ENCODE data around the gene NCKAP5.
A peak's percentile ranks its signal among the peaks of the same experiment; 100 is the strongest.

Gene NCKAP5

GRCh38 chr2:133369901-133370658, 198.2 kb downstream of the NCKAP5 start:
- no peak overlapping the region for H2AK5ac ChIP-seq (ENCODE audit: low read length)
- peaks cover 3% of the 10 kb centered on the region for H3K4me1 ChIP-seq (ENCODE audit: control insufficient read depth, low read depth, low read length)
- no peak overlapping the region for H3K9ac ChIP-seq (ENCODE audit: low read length)
- no peak overlapping the region for H3K4ac ChIP-seq (ENCODE audit: low read depth, low read length)
- no peaks in the 10 kb centered on the region for H3K36me3 ChIP-seq (ENCODE audit: control insufficient read depth, insufficient read depth, low read length)
- no peak overlapping the region for H2BK120ac ChIP-seq (ENCODE audit: low read depth, low read length)
- H3K27ac ChIP-seq (ENCODE audit: low read depth, low read length): no peak overlapping the region
- H4K8ac ChIP-seq (ENCODE audit: low read depth, low read length): no peak overlapping the region
- H3K79me1 ChIP-seq (ENCODE audit: low read length): no peaks in the 10 kb centered on the region
- no peak overlapping the region for H3K23ac ChIP-seq (ENCODE audit: low read length)
- H3K18ac ChIP-seq (ENCODE audit: low read length): no peak overlapping the region
- peak; percentile 23 for DNase-seq
- no peak overlapping the region for H3K56ac ChIP-seq (ENCODE audit: low read length)
- WGBS (ENCODE audit: extremely low coverage, insufficient coverage, low lambda C conversion rate): no CpG with 5 or more reads among the region's 3 CpGs
- no peaks in the 10 kb centered on the region for H3K79me2 ChIP-seq (ENCODE audit: control insufficient read depth, insufficient read depth, low read length)
- H3K4me3 ChIP-seq (ENCODE audit: low read length): no peak overlapping the region
- no peaks in the 10 kb centered on the region for H3K27me3 ChIP-seq (ENCODE audit: insufficient read depth, low read length, poor library complexity)
- no peak overlapping the region for H4K5ac ChIP-seq (ENCODE audit: low read length)
- no peak overlapping the region for H2BK15ac ChIP-seq (replicated peaks; ENCODE audit: low read depth)
- H3K4me2 ChIP-seq (ENCODE audit: low read length): no peak overlapping the region
- H2BK5ac ChIP-seq (ENCODE audit: low read length): no peak overlapping the region

GRCh38 chr2:133365117-133365516, 203.1 kb downstream of the NCKAP5 start:
- H3K18ac ChIP-seq (ENCODE audit: low read length): no peak overlapping the region
- H2BK120ac ChIP-seq (ENCODE audit: low read depth, low read length): no peak overlapping the region
- no peak overlapping the region for H3K4me3 ChIP-seq (ENCODE audit: low read length)
- no peak overlapping the region for H4K5ac ChIP-seq (ENCODE audit: low read length)
- H2BK5ac ChIP-seq (ENCODE audit: low read length): no peak overlapping the region
- no peaks in the 10 kb centered on the region for H3K27me3 ChIP-seq (ENCODE audit: insufficient read depth, low read length, poor library complexity)
- no peak overlapping the region for H3K9ac ChIP-seq (ENCODE audit: low read length)
- H2BK15ac ChIP-seq (replicated peaks; ENCODE audit: low read depth): no peak overlapping the region
- H3K56ac ChIP-seq (ENCODE audit: low read length): no peak overlapping the region
- no CpG with 5 or more reads among the region's 1 CpG for WGBS (ENCODE audit: extremely low coverage, insufficient coverage, low lambda C conversion rate)
- H3K23ac ChIP-seq (ENCODE audit: low read length): no peak overlapping the region
- no peak overlapping the region for H3K4me2 ChIP-seq (ENCODE audit: low read length)
- H3K79me1 ChIP-seq (ENCODE audit: low read length): no peaks in the 10 kb centered on the region
- DNase-seq: no peak
- no peak overlapping the region for H4K8ac ChIP-seq (ENCODE audit: low read depth, low read length)
- H3K79me2 ChIP-seq (ENCODE audit: control insufficient read depth, insufficient read depth, low read length): no peaks in the 10 kb centered on the region
- no peaks in the 10 kb centered on the region for H3K36me3 ChIP-seq (ENCODE audit: control insufficient read depth, insufficient read depth, low read length)
- no peak overlapping the region for H3K27ac ChIP-seq (ENCODE audit: low read depth, low read length)
- peaks cover 4% of the 10 kb centered on the region for H3K4me1 ChIP-seq (ENCODE audit: control insufficient read depth, low read depth, low read length)
- H3K4ac ChIP-seq (ENCODE audit: low read depth, low read length): no peak overlapping the region
- no peak overlapping the region for H2AK5ac ChIP-seq (ENCODE audit: low read length)

GRCh38 chr2:133364636-133365035, 203.6 kb downstream of the NCKAP5 start:
- Histone ChIP-seq H2BK5ac (ENCODE audit: low read length) (no peak overlapping the region), H3K23ac (ENCODE audit: low read length) (no peak overlapping the region), H3K9ac (ENCODE audit: low read length) (no peak overlapping the region), H3K27ac (ENCODE audit: low read depth, low read length) (no peak overlapping the region), H3K4ac (ENCODE audit: low read depth, low read length) (no peak overlapping the region), H3K18ac (ENCODE audit: low read length) (no peak overlapping the region), H4K5ac (ENCODE audit: low read length) (no peak overlapping the region), H2BK120ac (ENCODE audit: low read depth, low read length) (no peak overlapping the region), H3K79me1 (ENCODE audit: low read length) (no peaks in the 10 kb centered on the region), H3K4me3 (ENCODE audit: low read length) (no peak overlapping the region), H2BK15ac (replicated peaks; ENCODE audit: low read depth) (no peak overlapping the region), H3K27me3 (ENCODE audit: insufficient read depth, low read length, poor library complexity) (no peaks in the 10 kb centered on the region), H3K79me2 (ENCODE audit: control insufficient read depth, insufficient read depth, low read length) (no peaks in the 10 kb centered on the region), H3K4me1 (ENCODE audit: control insufficient read depth, low read depth, low read length) (peaks cover 2% of the 10 kb centered on the region), H4K8ac (ENCODE audit: low read depth, low read length) (no peak overlapping the region), H3K36me3 (ENCODE audit: control insufficient read depth, insufficient read depth, low read length) (no peaks in the 10 kb centered on the region), H3K4me2 (ENCODE audit: low read length) (no peak overlapping the region), H2AK5ac (ENCODE audit: low read length) (no peak overlapping the region), H3K56ac (ENCODE audit: low read length) (no peak overlapping the region)
- WGBS (ENCODE audit: extremely low coverage, insufficient coverage, low lambda C conversion rate): no CpG with 5 or more reads among the region's 3 CpGs
- DNase-seq: no peak

- no CpG with 5 or more reads among the region's 1 CpG for WGBS (ENCODE audit: extremely low coverage, insufficient coverage, low lambda C conversion rate)
These were observed 204.4 kb downstream of the NCKAP5 start for GRCh38 chr2:133363884-133364283.

GRCh38 chr2:133362061-133362476, 206.2 kb downstream of the NCKAP5 start:
- H3K27ac ChIP-seq (ENCODE audit: low read depth, low read length): no peak overlapping the region
- no peak overlapping the region for H4K8ac ChIP-seq (ENCODE audit: low read depth, low read length)
- DNase-seq: peak; percentile 46
- H2BK120ac ChIP-seq (ENCODE audit: low read depth, low read length): no peak overlapping the region
- no peaks in the 10 kb centered on the region for H3K79me1 ChIP-seq (ENCODE audit: low read length)
- no peak overlapping the region for H2BK5ac ChIP-seq (ENCODE audit: low read length)
- no peak overlapping the region for H3K4ac ChIP-seq (ENCODE audit: low read depth, low read length)
- H3K18ac ChIP-seq (ENCODE audit: low read length): no peak overlapping the region
- no peak overlapping the region for H3K23ac ChIP-seq (ENCODE audit: low read length)
- no peak overlapping the region for H2BK15ac ChIP-seq (replicated peaks; ENCODE audit: low read depth)
- no peak overlapping the region for H2AK5ac ChIP-seq (ENCODE audit: low read length)
- H3K27me3 ChIP-seq (ENCODE audit: insufficient read depth, low read length, poor library complexity): no peaks in the 10 kb centered on the region
- no peak overlapping the region for H3K56ac ChIP-seq (ENCODE audit: low read length)
- no peak overlapping the region for H3K4me3 ChIP-seq (ENCODE audit: low read length)
- peaks cover 2% of the 10 kb centered on the region for H3K4me1 ChIP-seq (ENCODE audit: control insufficient read depth, low read depth, low read length)
- no peak overlapping the region for H4K5ac ChIP-seq (ENCODE audit: low read length)
- no peak overlapping the region for H3K4me2 ChIP-seq (ENCODE audit: low read length)
- no peaks in the 10 kb centered on the region for H3K79me2 ChIP-seq (ENCODE audit: control insufficient read depth, insufficient read depth, low read length)
- no peaks in the 10 kb centered on the region for H3K36me3 ChIP-seq (ENCODE audit: control insufficient read depth, insufficient read depth, low read length)
- WGBS (ENCODE audit: extremely low coverage, insufficient coverage, low lambda C conversion rate): no CpG with 5 or more reads among the region's 4 CpGs
- H3K9ac ChIP-seq (ENCODE audit: low read length): no peak overlapping the region

More at GRCh38 chr2:133363884-133364283, 204.4 kb downstream of the NCKAP5 start:
- Histone ChIP-seq H3K23ac (ENCODE audit: low read length) (no peak overlapping the region), H2AK5ac (ENCODE audit: low read length) (no peak overlapping the region), H3K36me3 (ENCODE audit: control insufficient read depth, insufficient read depth, low read length) (no peaks in the 10 kb centered on the region), H3K4me3 (ENCODE audit: low read length) (no peak overlapping the region), H3K27me3 (ENCODE audit: insufficient read depth, low read length, poor library complexity) (no peaks in the 10 kb centered on the region), H3K4me1 (ENCODE audit: control insufficient read depth, low read depth, low read length) (peaks cover 2% of the 10 kb centered on the region), H3K4ac (ENCODE audit: low read depth, low read length) (no peak overlapping the region), H3K79me2 (ENCODE audit: control insufficient read depth, insufficient read depth, low read length) (no peaks in the 10 kb centered on the region), H3K79me1 (ENCODE audit: low read length) (no peaks in the 10 kb centered on the region), H4K8ac (ENCODE audit: low read depth, low read length) (no peak overlapping the region), H3K9ac (ENCODE audit: low read length) (no peak overlapping the region), H4K5ac (ENCODE audit: low read length) (no peak overlapping the region), H3K18ac (ENCODE audit: low read length) (no peak overlapping the region), H3K56ac (ENCODE audit: low read length) (no peak overlapping the region), H2BK5ac (ENCODE audit: low read length) (no peak overlapping the region), H3K4me2 (ENCODE audit: low read length) (no peak overlapping the region), H2BK15ac (replicated peaks; ENCODE audit: low read depth) (no peak overlapping the region), H2BK120ac (ENCODE audit: low read depth, low read length) (no peak overlapping the region), H3K27ac (ENCODE audit: low read depth, low read length) (no peak overlapping the region)
- DNase-seq: no peak

GRCh38 chr2:133360882-133361281, 207.4 kb downstream of the NCKAP5 start:
- H3K4ac ChIP-seq (ENCODE audit: low read depth, low read length): no peak overlapping the region
- H3K4me2 ChIP-seq (ENCODE audit: low read length): no peak overlapping the region
- H3K56ac ChIP-seq (ENCODE audit: low read length): no peak overlapping the region
- H3K79me1 ChIP-seq (ENCODE audit: low read length): no peaks in the 10 kb centered on the region
- no peaks in the 10 kb centered on the region for H3K36me3 ChIP-seq (ENCODE audit: control insufficient read depth, insufficient read depth, low read length)
- H3K27ac ChIP-seq (ENCODE audit: low read depth, low read length): no peak overlapping the region
- no peak overlapping the region for H2BK15ac ChIP-seq (replicated peaks; ENCODE audit: low read depth)
- H3K4me1 ChIP-seq (ENCODE audit: control insufficient read depth, low read depth, low read length): peaks cover 2% of the 10 kb centered on the region
- H4K5ac ChIP-seq (ENCODE audit: low read length): no peak overlapping the region
- no peak overlapping the region for H2BK5ac ChIP-seq (ENCODE audit: low read length)
- no peak overlapping the region for H4K8ac ChIP-seq (ENCODE audit: low read depth, low read length)
- H3K23ac ChIP-seq (ENCODE audit: low read length): no peak overlapping the region
- WGBS (ENCODE audit: extremely low coverage, insufficient coverage, low lambda C conversion rate): no CpG with 5 or more reads among the region's 1 CpG
- no peak overlapping the region for H2BK120ac ChIP-seq (ENCODE audit: low read depth, low read length)
- no peak overlapping the region for H3K9ac ChIP-seq (ENCODE audit: low read length)
- H3K4me3 ChIP-seq (ENCODE audit: low read length): no peak overlapping the region
- no peaks in the 10 kb centered on the region for H3K27me3 ChIP-seq (ENCODE audit: insufficient read depth, low read length, poor library complexity)
- no peak overlapping the region for H2AK5ac ChIP-seq (ENCODE audit: low read length)
- H3K18ac ChIP-seq (ENCODE audit: low read length): no peak overlapping the region
- no peak for DNase-seq
- no peaks in the 10 kb centered on the region for H3K79me2 ChIP-seq (ENCODE audit: control insufficient read depth, insufficient read depth, low read length)
